GM03348 (cell line): ENCODE measurements around the gene CDK4.
"Not testable (repeated sequence)": the region's sequence is repeated elsewhere in the genome, so short reads cannot be mapped to it uniquely, and the experiment has no call there.

ENCODE experiments used
- DNase-seq: peaks from one replicate; pipeline ENCODE4 v3.0.0; 2012; ENCODE audit warnings: low spot score

Gene CDK4

GRCh38 chr12:57724003-57724935 is 27.8 kb downstream of the CDK4 start:
- no peak for DNase-seq

DNA sequence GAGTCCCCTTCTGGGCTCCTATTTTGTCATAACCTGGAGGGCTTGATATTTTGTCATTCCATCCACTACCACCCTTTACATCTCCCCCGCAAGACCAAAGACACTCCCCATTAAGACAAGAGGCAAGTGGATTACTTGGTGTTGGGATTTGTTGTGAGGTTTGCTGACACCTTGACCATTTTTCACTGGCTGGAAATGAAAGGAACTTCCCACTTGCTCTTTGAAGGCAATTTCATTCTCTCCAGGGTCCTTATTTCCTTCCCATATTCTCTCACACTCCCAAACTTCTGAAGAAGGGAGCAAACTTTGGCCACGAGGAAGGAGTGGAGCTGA is 28.5 kb downstream of the CDK4 start:
- no peak for DNase-seq

GRCh38 chr12:57722716-57723629 is 29.1 kb downstream of the CDK4 start:
- DNase-seq, result no peak

GRCh38 chr12:57721846-57722608 is 30.1 kb downstream of the CDK4 start:
- not testable (repeated sequence) for DNase-seq

- DNase-seq, result no peak
Observed at GRCh38 chr12:57720606-57721595, 31.2 kb downstream of the CDK4 start.

- no peak for DNase-seq
Observed at GRCh38 chr12:57719777-57720605, 32.1 kb downstream of the CDK4 start.

GRCh38 chr12:57718641-57719528 is 33.2 kb downstream of the CDK4 start:
- DNase-seq, result no peak

- DNase-seq, result no peak
Observed at GRCh38 chr12:57717846-57718640, 34.1 kb downstream of the CDK4 start.

DNA sequence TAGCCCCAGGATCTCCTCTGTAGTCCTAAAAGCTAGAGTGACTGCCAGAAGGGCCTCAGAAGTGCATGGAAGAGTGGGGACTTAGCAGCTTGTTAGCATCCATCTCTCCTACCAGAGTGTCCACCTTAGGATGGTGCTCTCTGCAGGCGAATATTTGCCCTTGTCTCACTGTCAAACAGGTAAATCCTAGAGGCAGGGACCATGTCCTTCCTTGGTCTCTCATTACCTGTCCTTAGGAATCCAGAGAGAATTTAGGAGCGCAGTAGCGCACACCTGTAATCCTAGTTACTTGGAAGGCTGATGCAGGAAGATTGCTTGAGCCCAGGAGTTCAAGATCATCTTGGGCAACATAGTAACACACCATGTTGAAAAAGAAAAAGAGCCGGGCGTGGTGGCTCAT is 35.0 kb downstream of the CDK4 start:
- no peak for DNase-seq

DNA sequence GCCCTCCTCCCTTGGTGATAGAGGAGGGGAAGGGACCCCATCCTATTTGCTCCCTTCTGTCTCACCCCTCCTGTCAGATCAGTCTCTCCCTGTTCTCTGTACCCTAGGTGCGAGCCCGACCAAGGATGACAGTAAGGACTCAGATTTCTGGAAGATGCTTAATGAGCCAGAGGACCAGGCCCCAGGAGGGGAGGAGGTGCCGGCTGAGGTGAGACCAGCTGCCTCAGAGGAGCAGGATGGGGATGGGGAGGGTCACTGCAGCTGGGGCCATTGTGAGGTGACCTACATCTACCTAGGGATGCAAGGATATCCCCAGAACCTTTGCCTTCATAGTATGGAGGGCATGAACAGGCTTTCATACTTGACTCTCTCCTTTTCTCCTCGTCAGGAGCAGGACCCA is 35.8 kb downstream of the CDK4 start:
- DNase-seq, result no peak

DNA sequence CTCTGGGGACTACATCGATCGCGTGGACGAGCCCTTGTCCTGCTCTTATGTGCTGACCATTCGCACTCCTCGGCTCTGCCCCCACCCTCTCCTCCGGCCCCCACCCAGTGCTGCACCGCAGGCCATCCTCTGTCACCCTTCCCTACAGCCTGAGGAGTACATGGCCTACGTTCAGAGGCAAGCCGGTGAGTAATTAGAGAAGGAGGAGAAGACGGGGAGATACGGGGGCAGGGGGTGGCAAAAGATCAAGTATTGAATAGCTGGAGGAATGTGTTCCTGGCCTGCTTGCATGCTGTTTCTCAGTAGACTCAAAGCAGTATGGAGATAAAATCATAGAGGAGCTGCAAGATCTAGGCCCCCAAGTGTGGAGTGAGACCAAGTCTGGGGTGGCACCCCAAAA is 36.3 kb downstream of the CDK4 start:
- no peak for DNase-seq

- DNase-seq, result not testable (repeated sequence)
Observed at GRCh38 chr12:57715036-57715748, 36.9 kb downstream of the CDK4 start.

DNA sequence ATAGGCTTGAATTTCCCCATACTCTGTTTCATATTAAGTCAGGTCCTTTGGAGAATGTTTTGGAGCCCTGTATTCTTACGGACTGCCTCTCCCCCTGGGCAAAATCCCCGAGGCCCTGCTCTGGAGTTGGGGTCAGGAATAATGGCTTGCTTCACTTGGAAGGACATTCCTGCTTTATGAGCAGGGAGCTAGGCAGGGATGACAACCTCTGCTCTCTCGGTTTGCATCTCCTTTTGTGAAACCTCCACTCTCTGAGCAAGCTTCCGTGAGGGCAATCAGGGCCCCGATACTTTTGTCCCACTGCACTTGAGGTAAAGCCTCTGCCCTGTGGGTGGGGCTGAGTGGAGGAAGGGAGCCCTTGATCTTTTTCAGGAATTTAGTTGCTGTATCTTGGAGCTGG is 38.9 kb downstream of the CDK4 start:
- no peak for DNase-seq

GRCh38 chr12:57712701-57713100 is 39.4 kb downstream of the CDK4 start:
- DNase-seq, result no peak

DNA sequence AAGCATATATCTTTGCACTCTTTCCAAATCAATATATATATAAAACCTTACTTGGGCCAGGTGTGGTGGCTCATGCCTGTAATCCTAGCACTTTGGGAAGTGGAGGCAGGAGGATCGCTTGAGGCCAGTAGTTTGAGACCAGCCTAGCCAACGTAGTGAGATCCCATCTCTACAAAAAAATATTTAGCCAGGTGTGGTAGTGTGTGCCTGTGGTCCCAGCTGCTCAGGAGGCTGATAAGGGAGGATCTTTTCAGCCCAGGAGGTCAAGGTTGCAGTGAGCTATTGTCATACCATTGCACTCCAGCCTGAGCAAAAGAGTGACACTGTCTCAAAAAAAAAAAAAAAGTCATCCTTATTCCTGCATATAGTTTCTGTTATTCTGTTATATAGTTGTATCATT is 43.8 kb downstream of the CDK4 start:
- no peak for DNase-seq

- DNase-seq, result no peak
Observed at GRCh38 chr12:57707250-57707649, 44.9 kb downstream of the CDK4 start.

DNA sequence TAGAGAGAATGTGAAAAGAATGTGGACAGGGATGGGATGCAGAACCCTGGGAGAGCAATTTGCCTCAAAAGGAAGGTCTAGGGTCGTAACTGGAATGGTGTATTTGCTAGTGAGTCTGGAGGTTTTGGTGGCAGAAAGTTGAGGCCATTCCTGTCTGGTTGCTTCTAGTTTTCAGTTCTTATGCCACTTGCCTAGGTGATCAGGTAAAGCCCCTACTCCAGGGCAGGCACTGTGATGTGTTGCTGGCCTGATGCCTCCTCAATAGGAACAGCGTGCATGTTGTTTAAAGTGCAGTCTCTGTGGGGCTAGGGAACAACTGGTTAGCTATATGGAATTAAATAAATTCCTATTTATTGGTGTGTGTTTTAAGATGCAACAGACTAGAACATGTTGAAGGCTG is 51.8 kb downstream of the CDK4 start:
- DNase-seq, result no peak

DNA sequence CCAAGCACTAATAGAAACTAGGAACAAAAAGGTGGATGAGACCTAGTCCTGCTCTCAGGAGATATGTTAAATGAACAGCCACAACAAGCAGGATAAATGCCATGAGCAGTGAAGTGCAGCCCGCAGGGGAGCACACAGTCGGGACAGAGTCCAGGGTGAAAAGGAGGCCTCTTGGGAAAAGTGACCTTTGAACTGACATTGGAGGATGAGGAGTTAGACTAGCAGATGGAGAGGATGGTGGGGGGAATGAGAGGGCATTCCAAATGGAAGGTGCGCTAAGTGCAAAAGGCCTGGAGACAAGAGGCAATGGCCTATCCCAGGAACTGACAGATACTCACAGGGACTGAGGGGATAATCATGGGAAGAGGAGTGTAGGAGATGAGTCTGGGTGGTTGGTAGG is 53.7 kb downstream of the CDK4 start:
- no peak for DNase-seq
